HG02852 (cell line): Measurements from ENCODE around the gene PDPK1.
"Not testable (repeated sequence)": the region's sequence is repeated elsewhere in the genome, so short reads cannot be mapped to it uniquely, and the experiment has no call there.

Source experiments
- ATAC-seq: cut with Tn5 transposase; IDR thresholded peaks from one replicate; pipeline ENCODE4 v1.9.1; 2021; ENCODE audit warnings: mild to moderate bottlenecking, moderate library complexity; ENCODE audit not compliant: unreplicated experiment

Gene PDPK1

DNA sequence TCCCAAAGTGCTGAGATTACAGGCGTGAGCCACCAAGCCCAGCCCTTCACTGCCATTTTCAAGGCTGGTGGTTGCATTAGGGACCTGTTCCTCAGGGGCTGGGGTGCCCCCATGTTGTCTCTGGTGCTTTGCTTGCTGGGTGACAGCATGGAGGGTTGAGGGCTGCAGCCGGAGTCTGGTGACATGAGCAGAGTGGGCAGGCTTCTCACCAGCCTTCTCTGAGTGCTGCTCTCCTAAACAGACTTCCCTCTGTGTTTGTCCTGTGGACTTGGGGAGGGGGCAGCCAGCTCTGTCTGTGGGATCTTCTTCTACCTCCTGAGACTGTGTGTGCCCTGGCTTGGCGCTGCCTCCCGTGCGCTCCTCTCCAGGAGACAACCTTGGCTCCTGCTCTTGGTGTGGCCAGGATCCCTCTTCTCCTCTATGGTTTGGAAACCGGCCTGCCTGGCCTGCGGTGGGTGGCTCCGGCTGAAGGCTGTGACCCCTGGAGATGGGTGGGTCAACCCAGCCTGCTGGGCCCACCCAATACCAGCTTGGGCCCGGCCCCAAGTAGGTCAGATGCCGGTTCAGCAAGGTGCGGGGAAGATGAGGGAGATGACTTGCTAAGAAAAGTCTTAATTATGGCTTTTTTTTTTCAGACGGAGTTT lies 72.1 kb downstream of the PDPK1 start:
- ATAC-seq: no peak

DNA sequence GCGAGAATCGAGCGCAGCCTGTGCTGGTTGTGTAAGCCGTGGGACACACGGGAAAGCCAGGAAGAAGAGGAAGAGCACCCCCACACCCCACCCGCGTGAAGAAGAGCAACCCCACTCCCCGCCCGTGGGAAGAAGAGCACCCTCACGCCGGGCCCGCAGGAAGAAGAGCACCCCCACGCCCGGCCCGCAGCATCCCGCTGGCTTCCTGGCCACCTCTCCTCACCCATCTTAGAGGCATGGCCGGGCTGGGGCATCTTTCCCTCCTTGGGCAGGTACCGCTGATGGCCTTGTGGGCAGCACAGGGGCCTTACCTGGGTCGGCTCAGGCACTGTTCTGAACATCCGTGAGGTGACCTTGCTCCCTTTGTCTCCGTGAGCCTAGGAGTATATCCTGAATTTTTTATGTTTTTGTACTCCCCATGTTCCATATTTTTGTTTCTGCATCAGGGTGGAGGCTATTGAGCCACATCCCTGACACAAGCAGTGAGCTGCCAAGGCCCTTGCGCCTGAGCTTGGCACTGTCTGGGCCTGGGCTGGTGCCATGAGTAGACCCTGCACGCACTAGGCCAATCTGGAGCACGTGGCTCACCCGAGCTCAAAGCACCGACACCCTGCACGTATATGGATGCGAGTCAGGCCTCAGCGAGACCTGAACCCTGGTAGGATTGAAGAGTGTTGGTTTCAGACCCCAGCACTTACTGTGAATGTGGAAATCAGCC lies 73.1 kb downstream of the PDPK1 start:
- ATAC-seq: no peak

DNA sequence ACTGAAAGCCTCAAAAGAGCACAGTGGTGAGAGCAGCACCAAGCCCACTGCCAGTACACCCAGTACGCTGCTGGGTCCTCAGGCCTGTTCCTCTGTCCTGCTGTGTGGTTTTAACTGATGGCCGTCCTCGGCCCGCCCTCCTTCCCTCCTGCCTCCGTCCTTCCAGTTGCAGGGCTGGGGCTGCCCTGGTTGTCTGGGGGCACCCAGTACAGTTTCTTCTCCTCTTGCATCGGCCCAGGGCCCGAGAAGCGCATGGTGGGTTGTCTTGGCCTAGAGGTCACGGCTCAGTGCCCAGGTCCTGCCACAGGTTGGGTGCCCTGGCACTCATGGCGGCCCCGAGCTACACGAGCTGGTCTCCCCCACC lies 73.7 kb downstream of the PDPK1 start:
- ATAC-seq: no peak

DNA sequence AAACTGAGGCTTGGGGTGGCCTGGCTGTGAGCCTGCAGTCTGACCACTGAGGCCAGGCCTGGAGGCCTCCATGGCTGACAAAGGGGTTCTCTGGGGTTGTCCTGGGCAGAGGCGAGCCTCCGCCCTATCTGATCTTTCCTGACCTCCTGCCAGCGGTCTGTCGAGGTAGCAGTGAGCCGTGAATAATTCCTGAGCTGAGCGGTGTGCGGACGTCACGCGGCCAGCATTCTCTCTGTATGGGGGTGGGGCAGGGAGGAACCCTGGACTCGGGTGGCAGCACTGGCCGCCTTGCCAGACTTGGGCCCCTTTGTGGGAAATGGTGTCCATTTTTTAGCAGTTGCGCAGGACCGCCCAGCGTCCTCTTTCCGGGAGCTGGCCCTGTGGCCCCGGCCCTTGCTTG lies 74.1 kb downstream of the PDPK1 start:
- ATAC-seq: not testable (repeated sequence)

DNA sequence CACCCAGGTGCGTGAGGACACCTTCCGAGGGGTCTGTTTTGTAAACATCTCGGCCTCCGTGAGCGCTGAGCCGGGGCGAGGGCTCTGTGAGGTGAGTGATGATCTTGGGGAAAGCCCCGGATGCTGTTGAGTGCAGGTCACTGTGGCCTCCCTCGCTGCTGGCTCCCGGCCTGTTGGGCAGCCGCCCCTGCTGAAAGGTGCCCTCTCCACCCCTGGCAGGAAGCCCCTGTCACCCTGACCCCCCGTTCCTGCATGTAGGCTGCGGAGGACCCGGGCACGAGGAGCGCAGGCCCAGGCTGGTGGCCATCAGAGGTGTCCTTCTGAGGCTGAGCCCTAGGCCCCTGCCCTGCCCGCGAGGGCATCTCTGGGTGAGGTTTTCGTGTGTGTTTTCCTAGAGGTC lies 75.4 kb downstream of the PDPK1 start:
- not testable (repeated sequence) for ATAC-seq

DNA sequence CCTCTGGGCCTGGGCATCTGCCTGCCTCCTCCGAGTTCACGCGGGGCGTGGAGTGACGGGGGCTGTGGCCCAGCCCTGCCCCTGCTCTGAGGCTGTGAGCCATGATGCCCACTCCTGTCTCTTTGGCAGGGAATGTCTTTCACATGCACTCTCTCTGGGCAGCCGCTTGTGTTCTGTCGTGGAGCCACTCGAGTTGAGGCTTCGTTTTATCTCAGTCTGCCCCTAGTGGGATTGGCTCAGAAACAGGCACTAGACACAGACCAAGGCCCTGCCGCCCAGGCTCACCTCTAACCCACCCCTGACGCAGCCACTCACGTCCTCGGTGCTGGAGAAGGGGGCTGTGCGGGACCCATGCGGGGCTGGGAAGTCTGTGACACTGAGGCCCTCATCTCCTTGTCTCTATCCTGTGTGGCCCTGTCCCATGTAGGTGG lies 77.0 kb downstream of the PDPK1 start:
- no peak for ATAC-seq

DNA sequence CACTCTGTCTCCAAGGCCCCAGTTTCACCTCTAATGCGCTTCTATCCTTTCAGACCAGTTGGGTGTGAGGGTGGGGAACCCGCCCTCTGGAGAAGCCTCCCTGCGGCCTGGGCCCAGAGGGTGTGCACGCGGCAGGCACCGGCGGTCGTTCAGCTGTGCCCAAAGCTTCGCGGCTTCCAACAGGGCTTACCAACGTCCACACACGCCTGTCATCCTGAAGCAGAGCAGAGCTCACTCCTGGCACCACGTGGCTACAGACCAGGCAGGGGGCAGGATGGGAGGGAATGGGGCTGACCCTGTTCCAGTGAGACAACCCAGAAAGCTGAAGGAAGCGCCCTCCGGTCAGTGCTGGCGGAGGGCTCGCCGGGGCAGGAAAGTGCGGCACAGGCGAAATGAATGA lies 81.1 kb downstream of the PDPK1 start:
- ATAC-seq: not testable (repeated sequence)

DNA sequence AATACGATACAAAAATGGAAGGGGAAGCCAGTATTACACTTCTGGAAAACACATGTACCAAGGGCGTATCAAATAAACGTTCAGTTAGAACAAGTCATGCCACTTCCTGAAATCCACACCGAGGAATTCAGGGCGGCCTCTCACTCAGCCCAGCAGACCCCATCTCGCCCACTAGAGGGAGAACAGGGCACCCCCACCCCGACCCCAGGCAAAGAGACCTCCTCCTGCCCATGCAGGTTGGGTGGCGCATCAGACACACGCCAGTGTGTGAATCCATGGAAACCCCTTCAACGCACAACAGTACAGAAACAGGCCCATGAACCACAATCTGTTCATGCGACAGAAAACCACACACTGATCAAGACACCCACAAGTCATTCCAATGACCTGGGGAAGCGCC lies 81.8 kb downstream of the PDPK1 start:
- ATAC-seq: not testable (repeated sequence)

DNA sequence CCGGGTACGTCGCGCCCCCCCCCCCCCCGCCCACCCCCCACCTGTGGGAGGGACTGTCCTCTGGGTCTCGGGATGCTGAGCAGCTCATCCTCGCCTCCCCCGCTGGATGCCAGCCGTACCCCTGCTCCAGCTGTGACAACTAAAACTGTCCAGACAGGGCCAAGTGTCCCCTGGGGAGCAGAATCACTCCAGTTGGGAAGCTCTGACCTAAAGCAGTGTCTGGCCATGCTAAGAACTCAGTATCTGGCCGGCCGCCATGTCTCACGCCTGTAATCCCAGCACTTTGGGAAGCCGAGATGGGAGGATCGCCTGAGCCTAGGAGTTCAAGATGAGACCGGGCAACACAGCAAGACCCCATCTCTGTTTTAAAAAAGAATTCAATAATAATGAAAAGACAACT lies 83.0 kb downstream of the PDPK1 start:
- not testable (repeated sequence) for ATAC-seq

DNA sequence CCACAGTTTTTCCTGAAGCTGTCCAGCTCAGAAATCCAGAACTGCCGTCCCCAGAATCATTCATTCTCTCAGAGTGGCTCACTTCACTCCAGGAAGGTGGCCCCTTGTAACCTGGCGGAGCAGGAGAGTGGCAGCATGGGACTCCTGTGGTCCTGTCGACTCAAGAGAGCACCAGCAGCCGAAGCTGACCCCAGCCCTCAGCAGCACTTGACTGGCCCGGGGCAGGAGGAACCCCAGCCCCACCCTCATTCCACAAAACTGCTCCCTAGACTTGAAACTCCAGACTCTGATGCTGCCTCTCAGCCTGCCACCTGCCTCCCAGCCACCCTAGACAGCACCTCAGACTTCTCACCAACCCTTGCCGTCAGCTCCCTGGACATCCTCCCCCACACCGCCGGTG lies 83.6 kb downstream of the PDPK1 start:
- not testable (repeated sequence) for ATAC-seq

DNA sequence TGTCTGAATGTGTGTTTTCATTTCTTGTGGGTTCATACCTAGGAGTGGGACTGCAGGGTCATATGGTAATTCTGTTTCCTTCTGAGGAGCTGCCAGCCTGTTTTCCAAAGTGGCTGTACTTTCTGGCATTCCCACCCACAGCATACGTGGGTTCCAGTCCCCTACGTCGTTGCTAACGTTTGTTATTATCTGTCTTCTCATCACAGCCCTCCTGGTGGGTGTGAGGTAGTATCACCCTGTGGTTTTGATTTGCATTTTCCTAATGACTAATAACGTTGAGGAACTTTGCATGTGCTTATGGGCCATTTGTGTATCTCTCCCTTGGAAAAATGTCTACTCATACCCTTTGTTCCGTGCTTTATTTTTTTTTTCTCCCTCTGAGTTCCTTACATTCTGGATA lies 89.3 kb downstream of the PDPK1 start:
- not testable (repeated sequence) for ATAC-seq

DNA sequence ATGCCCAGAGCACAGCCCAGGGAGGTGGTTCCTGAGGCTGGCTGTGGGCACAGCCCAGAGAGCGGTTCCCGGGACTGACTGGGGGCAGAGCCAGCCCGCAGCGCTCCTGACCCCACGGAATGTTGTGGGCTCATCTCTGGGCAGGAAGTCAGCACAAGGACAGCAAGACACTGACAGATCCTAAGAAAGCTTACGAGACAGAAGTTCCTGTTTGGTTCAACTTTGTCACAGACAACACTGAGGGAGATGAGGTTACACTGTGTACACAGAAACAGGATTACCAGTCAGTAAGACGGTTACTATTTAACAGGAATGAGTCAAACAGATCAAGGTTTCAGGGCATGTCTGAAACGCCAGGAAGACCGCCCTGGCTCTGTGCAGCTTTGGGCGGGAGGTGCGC lies 93.4 kb downstream of the PDPK1 start:
- ATAC-seq: not testable (repeated sequence)

DNA sequence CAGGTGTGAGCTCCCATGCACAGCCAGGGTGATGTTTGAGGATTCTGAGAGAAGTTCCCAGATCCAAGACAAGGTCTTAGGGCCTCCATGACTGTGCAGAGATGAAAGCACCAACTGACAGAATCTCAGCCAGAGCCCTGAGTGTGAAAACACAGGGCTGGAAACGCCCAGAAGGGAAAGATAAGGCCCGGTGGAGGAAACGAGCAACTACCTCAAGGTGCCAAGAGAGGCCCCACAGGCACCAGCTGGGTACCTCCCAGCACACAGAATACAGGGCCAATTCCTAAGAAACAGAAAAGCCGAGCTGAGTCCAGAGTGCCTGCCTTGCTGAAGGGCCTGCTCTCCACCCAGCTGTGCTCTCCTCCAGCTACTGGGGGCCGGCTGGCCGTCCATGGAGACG lies 94.5 kb downstream of the PDPK1 start:
- ATAC-seq: not testable (repeated sequence)

DNA sequence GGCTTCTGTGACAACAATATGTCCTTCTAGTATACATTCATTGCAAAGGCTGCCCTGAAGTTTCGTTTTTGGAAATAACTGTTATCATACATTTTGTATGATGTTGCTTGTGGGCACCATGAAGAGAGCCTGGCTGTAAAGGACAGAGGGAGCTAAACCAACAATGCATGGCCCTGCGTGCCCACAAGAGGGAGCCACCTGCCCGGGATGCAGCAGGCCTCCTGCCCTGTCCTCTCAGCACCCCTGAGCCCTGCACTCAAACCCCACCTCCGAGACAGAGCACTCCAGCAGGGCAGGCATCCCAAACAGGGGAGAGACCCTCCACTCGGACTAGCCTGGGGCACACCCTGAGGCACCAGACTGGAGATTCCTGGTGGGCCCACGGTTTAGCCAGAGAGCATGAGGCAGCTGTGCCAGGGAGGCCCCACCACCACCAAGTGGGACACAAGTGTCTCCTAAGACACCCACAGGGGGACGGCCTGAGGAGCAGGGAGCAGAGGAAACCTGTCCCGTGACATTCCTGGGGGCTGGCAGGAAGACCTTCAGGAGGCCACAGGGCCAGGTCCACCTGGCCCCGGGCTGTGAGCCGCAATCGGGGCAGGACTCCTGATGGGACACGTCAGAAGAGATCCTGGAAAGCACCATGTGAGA lies 101.4 kb downstream of the PDPK1 start:
- not testable (repeated sequence) for ATAC-seq

DNA sequence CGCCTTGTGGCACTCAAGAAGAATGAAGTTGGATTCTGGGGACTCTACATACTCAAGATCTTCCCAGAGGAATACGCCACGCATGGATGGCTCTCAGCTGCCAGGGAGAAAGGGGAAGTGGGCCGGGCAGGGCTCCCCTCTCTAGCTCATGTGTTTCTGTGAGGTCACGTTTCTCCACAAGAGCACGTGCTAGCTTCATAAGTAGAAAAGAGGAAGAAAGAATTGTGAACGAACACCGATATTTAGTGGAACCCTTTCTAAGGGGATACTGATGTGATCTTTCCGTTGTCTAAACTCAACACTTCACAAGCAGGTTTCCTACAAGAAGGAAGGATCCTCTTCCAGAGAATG lies 101.9 kb downstream of the PDPK1 start:
- ATAC-seq: not testable (repeated sequence)

DNA sequence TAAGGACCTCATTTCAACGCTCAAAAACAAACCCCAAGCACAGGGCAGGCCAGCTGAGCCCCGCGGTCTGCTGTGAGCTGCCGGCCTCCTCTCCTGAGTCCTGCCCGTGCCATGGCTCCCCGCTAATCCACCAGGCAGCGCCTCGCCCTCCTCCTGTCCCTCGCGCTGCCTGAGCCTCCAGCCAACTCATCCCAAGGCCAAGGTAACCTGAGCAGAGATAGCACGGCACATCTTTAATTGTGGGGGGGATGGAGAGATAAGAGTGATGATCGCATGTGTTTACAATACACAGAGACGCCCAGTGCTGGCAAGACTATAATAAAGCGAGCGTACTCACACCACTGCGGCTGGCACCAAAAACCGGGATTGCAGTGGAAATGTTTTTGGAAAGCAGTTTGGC lies 104.7 kb downstream of the PDPK1 start:
- not testable (repeated sequence) for ATAC-seq

DNA sequence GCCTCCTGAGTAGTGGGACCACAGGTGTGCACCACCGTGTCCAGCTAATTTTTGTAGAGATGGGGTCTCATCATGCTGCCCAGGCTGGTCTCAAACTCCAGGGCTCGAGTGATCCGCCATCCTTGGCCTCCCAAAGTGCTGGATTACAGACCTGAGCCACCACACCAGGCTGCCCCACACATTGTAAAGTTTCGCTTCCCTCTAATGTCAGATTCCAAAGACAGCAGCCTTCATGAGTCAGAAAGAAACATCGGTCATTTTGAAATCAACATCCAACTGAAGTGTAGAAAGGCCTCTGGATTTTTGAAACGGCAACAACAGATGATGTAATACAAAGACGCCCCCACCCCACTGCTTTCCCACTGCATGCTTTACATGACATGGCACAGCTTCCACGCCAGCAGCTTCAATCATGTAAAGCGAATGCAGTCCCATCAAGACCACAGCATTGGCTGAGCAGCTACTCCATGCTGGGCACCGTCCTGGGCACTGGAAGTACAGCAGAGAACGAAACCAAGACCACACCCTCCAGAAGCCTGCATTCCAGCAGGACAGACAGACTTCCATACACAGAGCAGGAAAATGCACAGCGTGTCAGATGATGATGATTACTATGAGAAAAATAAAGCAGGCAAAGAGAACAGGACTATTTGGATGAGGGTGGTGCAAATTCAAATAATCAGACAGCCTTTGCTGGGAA lies 107.1 kb downstream of the PDPK1 start:
- not testable (repeated sequence) for ATAC-seq

DNA sequence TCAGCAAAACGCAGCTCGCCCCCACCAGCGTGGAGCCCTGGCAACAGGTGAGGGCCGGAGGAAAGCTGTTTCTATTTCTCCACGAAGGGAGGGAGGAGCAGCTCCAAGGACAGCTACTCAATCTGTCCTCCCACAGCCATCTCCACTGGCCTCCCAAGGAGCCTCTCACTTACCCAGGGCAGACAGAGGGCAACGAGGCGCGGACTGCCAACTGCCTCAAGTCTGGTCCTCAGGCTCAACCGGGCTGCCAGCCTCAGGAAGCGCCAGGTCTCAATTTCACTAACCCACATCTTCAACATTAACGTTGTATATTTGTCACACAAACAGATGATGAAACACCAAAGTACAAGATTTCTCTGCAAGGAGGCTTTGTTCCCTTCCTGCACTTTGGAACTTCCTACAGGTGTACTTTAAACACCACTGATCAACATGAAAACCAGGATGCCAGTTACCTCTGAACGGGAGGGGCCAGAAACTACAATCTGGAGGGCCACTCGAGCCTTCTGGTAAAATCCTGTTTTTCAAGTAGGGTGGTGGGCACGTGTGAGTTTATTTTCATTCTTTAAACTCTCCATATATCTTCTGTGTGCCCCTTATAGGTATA lies 113.5 kb downstream of the PDPK1 start:
- not testable (repeated sequence) for ATAC-seq
